ENCODE measurements around the gene DNM1.

DNA sequence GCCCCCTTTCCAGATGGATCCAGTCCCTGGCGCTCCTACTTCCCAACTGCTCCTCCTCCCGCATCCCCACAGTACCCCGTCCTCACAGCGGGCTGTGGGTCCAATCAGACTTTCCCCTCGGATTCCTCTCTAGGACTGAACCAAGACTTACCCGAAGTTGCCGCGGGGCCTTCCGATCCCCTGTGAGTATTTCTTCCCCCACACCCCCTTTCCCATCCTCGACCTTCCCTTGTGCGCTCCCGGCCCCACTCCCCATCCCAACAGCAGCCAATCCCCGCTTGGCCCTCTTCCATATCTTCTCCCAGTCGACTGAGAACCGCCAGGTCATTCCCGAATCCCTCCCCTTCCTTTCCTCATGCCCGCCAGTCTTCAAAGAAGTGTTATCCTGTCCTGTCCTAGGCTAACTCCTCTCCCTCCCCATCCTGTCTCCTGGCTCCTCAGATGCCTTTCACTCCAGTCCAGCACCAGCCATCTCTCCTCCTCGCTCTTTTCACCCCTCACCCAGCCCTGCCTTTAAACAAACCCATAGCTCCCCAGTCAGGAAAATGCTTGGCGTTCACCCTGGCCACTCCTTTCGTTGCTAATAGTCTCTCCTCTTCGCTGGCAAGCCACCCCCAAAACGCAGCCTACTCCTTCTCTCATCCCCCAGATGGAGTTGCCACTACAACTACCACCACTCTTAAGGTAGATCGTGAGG lies 73.5 kb downstream of the DNM1 start:
- TF ChIP-seq, protein P1, sequence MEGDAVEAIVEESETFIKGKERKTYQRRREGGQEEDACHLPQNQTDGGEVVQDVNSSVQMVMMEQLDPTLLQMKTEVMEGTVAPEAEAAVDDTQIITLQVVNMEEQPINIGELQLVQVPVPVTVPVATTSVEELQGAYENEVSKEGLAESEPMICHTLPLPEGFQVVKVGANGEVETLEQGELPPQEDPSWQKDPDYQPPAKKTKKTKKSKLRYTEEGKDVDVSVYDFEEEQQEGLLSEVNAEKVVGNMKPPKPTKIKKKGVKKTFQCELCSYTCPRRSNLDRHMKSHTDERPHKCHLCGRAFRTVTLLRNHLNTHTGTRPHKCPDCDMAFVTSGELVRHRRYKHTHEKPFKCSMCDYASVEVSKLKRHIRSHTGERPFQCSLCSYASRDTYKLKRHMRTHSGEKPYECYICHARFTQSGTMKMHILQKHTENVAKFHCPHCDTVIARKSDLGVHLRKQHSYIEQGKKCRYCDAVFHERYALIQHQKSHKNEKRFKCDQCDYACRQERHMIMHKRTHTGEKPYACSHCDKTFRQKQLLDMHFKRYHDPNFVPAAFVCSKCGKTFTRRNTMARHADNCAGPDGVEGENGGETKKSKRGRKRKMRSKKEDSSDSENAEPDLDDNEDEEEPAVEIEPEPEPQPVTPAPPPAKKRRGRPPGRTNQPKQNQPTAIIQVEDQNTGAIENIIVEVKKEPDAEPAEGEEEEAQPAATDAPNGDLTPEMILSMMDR (IDR thresholded peaks at IDR 0.05) = no peak
- TF ChIP-seq POLR2A (IDR thresholded peaks at IDR 0.05) = no peak

All from testis (tissue), 2 donors.